Lower leg skin (tissue), 3 donors: ENCODE results near the gene KTN1.

Source experiments
- CTCF ChIP-seq, 3 donors: fragments of 450-650 bp; IDR thresholded peaks; one replicate each; pipeline ENCODE4 v1.5.1; 2016; ENCODE audit warnings: antibody characterized with exemption in 3 of 3, mild to moderate bottlenecking in 3 of 3, moderate library complexity in 2 of 3
- POLR2A ChIP-seq, 2 donors: fragments of 450-650 bp; IDR thresholded peaks; one replicate each; pipeline ENCODE4 v1.6.1; 2016 to 2017; ENCODE audit warnings: antibody characterized with exemption in 2 of 2, mild to moderate bottlenecking in 1 of 2, moderate library complexity in 1 of 2

- no peak for TF ChIP-seq CTCF (IDR thresholded peaks at IDR 0.05)
- TF ChIP-seq POLR2A (IDR thresholded peaks at IDR 0.05), result no peak
These were observed 111.7 kb downstream of the KTN1 start for GRCh38 chr14:55691659-55692058.
